Measurements from ENCODE around the gene WDR41.

The WDR41 gene

GRCh38 chr5:77444356-77444755 lies 47.8 kb downstream of the WDR41 start:
- DNase-seq (ENCODE audit: low spot score) = no peak

GRCh38 chr5:77443670-77444069 lies 48.4 kb downstream of the WDR41 start:
- DNase-seq (ENCODE audit: low spot score) = no peak

GRCh38 chr5:77438071-77438470 lies 54.0 kb downstream of the WDR41 start:
- no peak for DNase-seq (ENCODE audit: low spot score)

GRCh38 chr5:77437194-77437593 lies 54.9 kb downstream of the WDR41 start:
- DNase-seq (ENCODE audit: low spot score) = no peak

GRCh38 chr5:77431719-77432118 lies 60.4 kb downstream of the WDR41 start:
- no peak for DNase-seq (ENCODE audit: low spot score)

GRCh38 chr5:77431286-77431685 lies 60.8 kb downstream of the WDR41 start:
- no peak for DNase-seq (ENCODE audit: low spot score)

GRCh38 chr5:77430726-77431125 lies 61.4 kb downstream of the WDR41 start:
- no peak for DNase-seq (ENCODE audit: low spot score)

GRCh38 chr5:77428526-77428925 lies 63.6 kb downstream of the WDR41 start:
- no peak for DNase-seq (ENCODE audit: low spot score)

- no peak for DNase-seq (ENCODE audit: low spot score)
Observed at GRCh38 chr5:77427998-77428397, 64.1 kb downstream of the WDR41 start.

- no peak for DNase-seq (ENCODE audit: low spot score)
Observed at GRCh38 chr5:77426670-77427069, 65.4 kb downstream of the WDR41 start.

- DNase-seq (ENCODE audit: low spot score) = no peak
Observed at GRCh38 chr5:77425998-77426659, 66.0 kb downstream of the WDR41 start.

GRCh38 chr5:77425420-77425819 lies 66.7 kb downstream of the WDR41 start:
- DNase-seq (ENCODE audit: low spot score) = no peak

GRCh38 chr5:77424921-77425320 lies 67.2 kb downstream of the WDR41 start:
- DNase-seq (ENCODE audit: low spot score) = no peak

GRCh38 chr5:77423022-77423750 lies 68.9 kb downstream of the WDR41 start:
- no peak for DNase-seq (ENCODE audit: low spot score)

- DNase-seq (ENCODE audit: low spot score) = no peak
Observed at GRCh38 chr5:77420940-77421339, 71.2 kb downstream of the WDR41 start.

- no peak for DNase-seq (ENCODE audit: low spot score)
Observed at GRCh38 chr5:77419644-77420582, 72.2 kb downstream of the WDR41 start.

- no peak for DNase-seq (ENCODE audit: low spot score)
Observed at GRCh38 chr5:77418601-77419581, 73.2 kb downstream of the WDR41 start.

GRCh38 chr5:77418162-77418561 lies 74.0 kb downstream of the WDR41 start:
- no peak for DNase-seq (ENCODE audit: low spot score)

- no peak for DNase-seq (ENCODE audit: low spot score)
Observed at GRCh38 chr5:77413049-77413448, 79.1 kb downstream of the WDR41 start.

- DNase-seq (ENCODE audit: low spot score) = no peak
Observed at GRCh38 chr5:77409870-77410621, 82.1 kb downstream of the WDR41 start.

GRCh38 chr5:77407152-77407551 lies 85.0 kb downstream of the WDR41 start:
- no peak for DNase-seq (ENCODE audit: low spot score)

Data from COLO829 (cell line).